ENCODE measurements around the gene ACAP1.

- no peak for TF ChIP-seq JUND (IDR thresholded peaks at IDR 0.05; ENCODE audit: borderline replicate concordance, low read depth, low read length)
- no peak for TF ChIP-seq JUND (tag; IDR thresholded peaks at IDR 0.05; ENCODE audit: borderline replicate concordance, low read depth, low read length)
- no peak for TF ChIP-seq ZNF398 (CRISPR knock-in tag; IDR thresholded peaks at IDR 0.05)
- no peak for TF ChIP-seq ZBTB40 (IDR thresholded peaks at IDR 0.05)
- no peak for TF ChIP-seq ZBTB40 (CRISPR knock-in tag; IDR thresholded peaks at IDR 0.05)
- no peak for TF ChIP-seq CHD7 (IDR thresholded peaks at IDR 0.05; ENCODE audit: low read depth, low read length)
- no peak for TF ChIP-seq POLR2AphosphoS5 (IDR thresholded peaks at IDR 0.05; ENCODE audit: control insufficient read depth, insufficient read depth, low read depth, low read length)
Observed at GRCh38 chr17:7336240-7337175, at the start of gene ACAP1.

All from K562 (cell line).